Right ventricle myocardium superior (tissue), 1 donor: ENCODE measurements around the gene CHRNA7. TPM values are rescaled to one million over a fixed set of nuclear protein-coding genes. Genes with fewer than 3 reads are reported as not detected.
"Not testable (repeated sequence)": the region's sequence is repeated elsewhere in the genome, so short reads cannot be mapped to it uniquely, and the experiment has no call there.

ENCODE experiments used
- ATAC-seq: fragments of 200-7000 bp; cut with Tn5 transposase; one replicate; pipeline ENCODE4 v1.9.1; 2020; ENCODE audit warnings: mild to moderate bottlenecking; ENCODE audit not compliant: poor library complexity
- DNase-seq: peaks from one replicate; pipeline ENCODE4 v3.0.0-alpha.2; 2020
- intact Hi-C: fragments of 100-400 bp; cut with DNase I; formaldehyde crosslinking; loops from one replicate; pipeline ENCODE4 v1.11.2; 2022
- total RNA-seq: library from RNA; stranded (reverse); fragmentation: NEBNext Ultra II Directional; extraction: Animal tissue kit (Norgen Biotek cat#: 25700); gene quantifications from one replicate; pipeline ENCODE4 v1.2.1, GENCODE V29; 2021
- donor health status: DM: no; HTN: yes; CAD: no; lungs with severe emphysema.

CHRNA7 gene
- total RNA-seq, 1 donor from 2014 or later: 1.3 TPM

DNA sequence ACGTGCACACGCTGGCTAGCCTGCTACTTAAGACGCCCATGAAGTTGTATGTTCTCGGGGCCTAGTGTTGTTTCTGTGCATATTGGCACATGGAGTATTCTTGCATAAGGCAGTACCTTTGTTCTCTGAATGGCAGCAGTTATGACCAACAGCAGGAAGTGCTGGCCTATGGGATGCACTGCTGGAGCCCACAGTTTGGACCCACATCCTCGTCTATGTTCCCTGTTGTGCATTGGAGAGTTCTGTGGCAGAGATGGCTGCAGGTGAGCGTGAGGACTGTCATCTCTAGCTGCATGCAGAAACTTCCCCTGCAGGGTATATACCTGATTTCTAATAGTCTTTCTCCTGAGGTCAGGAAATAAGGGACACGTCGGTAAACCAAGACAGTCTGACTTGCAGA, 81.8 kb downstream of the CHRNA7 start:
- no peak for ATAC-seq
- intact Hi-C loops: no loop called here
- DNase-seq: no peak

DNA sequence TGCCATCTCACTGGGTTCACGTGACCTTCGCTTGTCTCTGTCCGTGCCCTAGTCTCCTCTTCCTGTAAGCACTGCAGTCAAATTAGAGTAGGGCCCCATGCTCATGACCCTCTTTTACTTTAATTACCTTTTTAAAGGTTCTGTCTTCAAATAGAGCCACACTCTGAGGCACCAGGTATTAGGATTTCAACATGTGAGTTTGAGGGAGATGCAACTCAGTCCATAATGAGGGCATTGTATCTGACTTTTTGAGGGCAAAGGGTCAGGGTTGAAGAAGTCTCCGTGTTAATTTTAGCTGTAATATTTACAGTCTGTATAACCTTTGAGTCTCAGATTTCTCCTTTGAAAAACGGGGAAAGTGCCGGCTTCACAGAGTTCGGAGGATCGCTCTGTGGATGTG, 82.9 kb downstream of the CHRNA7 start:
- DNase-seq (no peak), ATAC-seq (no peak)
- intact Hi-C loops: no loop called here

DNA sequence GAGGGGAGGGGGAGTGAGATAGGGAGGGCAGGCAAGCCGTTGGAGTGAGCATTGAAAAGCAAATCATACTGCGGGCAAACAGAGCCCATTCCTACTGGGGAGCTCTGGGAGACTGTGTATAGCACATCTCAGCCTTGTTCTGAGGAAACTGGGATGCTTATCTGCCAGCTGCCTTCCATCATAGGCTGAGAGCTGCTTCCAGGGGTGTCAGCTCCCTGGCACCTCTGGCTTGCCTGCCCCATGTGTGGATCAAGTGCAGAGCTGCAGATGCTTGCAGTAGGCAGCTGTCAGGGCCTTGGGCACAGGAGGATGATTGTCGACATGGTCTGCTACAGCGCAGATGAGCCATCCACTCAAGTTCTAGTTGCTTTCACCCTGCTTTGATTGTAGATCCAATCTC, 86.8 kb downstream of the CHRNA7 start:
- intact Hi-C loops: no loop called here
- ATAC-seq: no peak

DNA sequence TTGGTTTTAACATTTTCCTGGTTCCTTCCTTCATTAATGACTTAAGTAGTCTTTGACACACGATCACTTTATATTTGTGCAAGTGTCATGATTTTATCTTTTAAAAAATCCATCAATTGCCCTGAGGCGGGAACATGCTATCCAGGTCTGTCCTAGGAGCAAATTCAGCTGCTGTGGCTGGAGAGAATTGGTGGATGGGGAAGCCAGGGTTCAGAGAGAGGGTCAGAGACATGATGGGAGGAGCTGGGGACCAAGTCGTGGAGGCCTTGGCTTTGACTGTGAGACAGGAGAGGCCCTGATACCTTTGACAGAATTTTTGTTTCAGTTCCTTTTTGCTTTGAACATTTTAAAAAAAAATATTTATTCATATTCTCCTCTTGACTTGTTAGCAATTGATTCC, 89.0 kb downstream of the CHRNA7 start:
- DNase-seq: no peak
- intact Hi-C loops: no loop called here
- ATAC-seq: no peak

More for the DNA sequence above, 86.8 kb downstream of the CHRNA7 start:
- no peak for DNase-seq

DNA sequence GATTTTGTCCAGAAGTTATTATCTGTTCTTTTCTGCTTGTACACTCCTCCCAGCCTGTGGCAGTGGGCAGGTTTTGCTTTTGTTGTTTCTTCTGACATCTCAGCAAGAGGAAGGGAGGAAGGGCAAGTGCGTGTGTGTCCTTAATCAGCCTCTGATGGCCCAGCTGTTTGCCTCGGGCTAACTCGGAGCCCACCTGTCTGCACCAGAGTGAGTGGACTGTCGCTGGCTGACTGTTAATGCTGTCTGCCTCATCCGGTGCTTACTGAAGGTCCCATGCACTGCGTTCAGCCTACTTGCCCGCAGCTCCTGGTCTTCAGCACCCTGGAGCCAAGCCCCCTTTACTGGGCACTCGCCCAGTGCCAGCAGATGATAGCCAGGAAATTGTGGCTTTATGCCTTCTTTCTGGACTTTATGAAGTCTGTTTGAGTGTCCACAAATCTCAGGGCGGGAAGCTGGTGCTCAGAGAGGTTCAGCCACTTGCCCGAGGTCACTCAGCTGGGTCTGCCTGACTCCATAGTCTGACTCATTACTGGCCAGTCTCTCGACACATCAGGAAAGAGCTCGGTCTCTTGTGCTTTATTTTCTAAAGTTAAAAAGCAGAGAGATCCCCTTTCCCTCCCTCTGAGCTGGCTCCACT, 89.5 kb downstream of the CHRNA7 start:
- intact Hi-C loops: no loop called here
- DNase-seq (no peak), ATAC-seq (no peak)

DNA sequence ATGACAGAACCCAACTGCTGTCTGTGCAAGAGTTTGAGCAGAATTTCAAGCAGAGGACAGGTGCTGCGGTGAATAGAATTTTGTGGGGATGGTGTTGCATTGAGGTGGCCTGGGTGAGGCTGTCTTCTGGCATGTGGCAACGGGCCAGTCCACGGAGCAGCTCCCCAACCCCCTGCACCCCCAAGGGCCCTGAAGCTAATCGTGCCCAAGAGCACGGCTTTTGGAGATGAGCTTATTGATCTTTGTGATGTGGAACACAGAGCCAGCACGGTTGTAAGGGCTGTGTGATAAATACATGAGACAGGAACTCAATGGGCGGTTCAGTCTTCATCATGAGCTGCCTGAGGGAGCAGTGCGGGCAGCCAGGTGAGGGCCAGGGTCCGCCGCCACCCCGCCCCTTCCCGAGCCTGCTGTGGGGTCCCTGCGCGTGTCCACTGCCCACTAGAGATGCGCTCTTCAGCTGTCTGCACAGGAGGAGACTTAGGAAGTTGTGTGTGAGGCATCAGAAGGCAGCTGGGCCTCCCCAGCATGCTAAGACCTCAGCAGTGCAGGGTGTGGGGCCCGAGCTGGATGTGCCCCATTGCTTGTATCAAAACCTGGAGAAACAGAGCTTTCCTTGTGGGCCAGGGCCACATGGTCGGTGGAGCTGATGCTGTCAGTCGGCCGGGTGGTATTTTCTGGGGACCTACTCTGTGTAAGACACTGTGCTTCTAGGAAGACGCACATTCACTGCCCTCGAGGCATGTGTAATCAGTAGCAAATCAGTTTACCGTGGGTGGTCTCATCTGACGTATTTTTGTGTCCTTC, 90.5 kb downstream of the CHRNA7 start:
- intact Hi-C loops: no loop called here
- DNase-seq (no peak), ATAC-seq (no peak)

DNA sequence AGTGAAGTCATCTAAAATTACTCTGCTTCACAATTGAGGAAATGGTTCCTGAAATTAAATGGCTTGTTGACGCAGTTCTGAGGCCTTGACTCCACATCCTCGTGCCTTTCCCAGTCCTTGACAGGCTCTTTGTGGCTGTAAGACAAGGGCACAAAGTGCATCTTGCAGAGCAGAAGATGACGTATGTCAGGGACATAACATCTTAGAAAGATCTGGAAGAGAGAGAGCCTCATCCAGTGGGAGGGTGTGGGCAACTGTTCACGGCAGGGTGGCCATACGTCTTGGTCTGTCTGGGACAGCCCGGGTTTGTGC, 91.0 kb downstream of the CHRNA7 start:
- DNase-seq (no peak), ATAC-seq (no peak)
- intact Hi-C loops: no loop called here

DNA sequence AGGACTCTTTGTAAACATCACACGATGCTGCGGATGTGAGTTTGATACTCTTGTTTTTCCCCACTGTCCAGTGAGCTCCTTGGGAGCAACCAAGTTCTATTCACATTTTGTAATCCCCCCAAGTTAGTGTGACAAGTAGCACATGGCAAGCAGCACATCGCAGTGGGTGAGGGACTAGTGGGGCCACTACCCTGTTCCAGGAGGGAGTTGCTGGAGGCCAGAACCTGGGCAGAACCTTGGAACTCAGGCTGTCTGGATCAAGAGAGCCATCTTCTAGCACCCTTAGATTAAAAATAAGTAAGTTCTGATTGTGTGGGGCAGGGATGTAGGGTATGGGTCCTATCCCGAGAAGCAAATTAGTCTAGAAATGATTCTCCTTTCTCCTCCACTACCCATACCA, 91.7 kb downstream of the CHRNA7 start:
- DNase-seq: no peak
- intact Hi-C loops: no loop called here
- no peak for ATAC-seq

DNA sequence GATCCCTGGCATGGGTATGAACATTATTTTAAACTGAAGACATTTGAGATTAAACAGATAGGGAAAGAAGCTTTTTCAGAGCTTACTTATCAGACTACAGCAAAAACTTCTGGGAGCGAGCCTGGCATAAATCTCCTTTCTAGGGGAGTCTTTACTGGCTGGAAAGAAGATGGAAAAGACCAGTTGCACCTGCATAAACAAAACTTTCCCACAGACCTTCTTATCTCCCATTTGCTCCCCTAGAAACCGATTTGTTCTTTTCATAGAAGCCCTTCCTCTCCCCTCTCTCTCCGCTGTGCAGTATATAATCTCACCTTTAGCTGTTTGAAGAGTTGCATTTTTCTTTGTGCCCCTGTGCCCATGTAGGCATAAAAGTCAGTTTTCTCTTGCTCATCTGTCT, 93.2 kb downstream of the CHRNA7 start:
- DNase-seq (no peak), ATAC-seq (no peak)
- intact Hi-C loops: no loop called here

DNA sequence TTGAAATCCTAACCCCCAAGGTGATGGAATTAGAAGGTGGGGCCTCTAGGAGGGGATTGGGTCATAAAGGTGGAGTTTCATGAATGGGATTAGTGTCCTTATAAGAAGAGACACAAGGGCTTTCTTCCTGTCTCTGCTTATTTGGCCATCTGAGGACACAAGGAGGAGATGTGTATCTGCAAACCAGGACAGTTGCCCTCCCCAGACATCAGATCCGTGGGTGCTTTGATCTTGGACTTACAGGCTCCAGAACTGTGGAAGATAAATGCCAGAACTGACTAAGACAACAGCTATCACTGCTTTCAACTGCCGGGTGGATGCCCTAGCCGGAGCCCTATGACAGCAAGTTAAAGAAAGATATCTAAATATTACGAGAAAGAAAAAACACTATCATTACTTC, 94.4 kb downstream of the CHRNA7 start:
- intact Hi-C loops: no loop called here
- ATAC-seq: no peak
- DNase-seq: no peak

DNA sequence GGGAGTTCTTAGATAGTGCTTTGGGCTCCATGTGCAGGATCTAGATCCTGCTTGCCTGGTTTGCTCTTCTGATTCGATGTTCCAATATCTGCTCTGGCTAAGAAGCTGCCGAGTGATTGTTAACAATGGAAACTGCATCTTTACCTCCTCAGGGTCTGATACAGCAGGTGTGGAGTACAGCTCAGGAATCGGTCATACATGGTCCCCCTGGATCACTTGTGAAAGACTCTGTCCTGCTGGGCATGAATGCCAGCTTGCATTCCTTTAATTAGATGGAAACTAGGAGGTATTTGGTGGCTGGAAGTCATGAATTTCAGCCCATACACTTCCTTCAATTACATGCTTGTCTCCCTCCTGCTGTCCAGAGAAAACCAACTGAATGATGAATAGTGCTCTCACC, 95.3 kb downstream of the CHRNA7 start:
- DNase-seq (no peak), ATAC-seq (no peak)
- intact Hi-C loops: no loop called here

DNA sequence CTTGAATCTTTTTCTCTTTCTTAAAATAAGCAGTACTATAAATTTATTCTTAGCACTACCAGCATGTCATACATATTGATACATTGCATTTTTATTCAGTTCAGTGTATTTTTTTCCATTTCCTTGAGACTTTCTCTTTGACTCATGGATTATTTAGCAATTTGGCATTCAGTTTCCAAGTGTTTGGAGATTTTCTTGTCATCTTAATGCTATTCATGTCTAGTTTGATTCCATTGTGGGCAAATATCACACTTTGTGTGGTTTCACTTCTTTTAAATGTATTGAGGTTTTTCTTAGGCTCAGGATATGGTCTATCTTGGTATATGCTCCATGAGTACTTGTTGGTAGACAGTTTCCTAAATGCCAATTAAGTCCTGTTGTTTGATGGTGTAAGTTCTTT, 99.5 kb downstream of the CHRNA7 start:
- intact Hi-C loops: no loop called here
- ATAC-seq: no peak

DNA sequence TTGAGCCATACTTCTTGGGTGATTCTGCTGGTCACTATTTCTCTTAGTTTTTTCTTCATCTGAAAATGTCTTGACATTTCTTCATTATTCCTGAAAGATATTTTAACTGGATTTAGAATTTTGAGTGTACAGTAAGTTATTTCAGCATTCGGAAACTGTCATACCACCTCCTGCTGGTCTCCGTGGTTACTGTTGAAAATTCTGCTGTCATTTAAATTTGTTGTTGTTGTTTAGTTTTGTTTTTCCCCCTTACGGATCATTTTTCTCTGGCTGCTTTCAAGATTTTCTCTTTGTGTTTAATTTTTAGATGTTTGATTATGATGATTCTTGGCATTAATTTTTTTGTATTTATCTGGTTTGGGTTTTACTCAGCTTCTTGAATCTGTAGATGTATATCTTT, 100.5 kb downstream of the CHRNA7 start:
- ATAC-seq (no peak), DNase-seq (no peak)
- intact Hi-C loops: no loop called here

More for the DNA sequence above, 99.5 kb downstream of the CHRNA7 start:
- no peak for DNase-seq

DNA sequence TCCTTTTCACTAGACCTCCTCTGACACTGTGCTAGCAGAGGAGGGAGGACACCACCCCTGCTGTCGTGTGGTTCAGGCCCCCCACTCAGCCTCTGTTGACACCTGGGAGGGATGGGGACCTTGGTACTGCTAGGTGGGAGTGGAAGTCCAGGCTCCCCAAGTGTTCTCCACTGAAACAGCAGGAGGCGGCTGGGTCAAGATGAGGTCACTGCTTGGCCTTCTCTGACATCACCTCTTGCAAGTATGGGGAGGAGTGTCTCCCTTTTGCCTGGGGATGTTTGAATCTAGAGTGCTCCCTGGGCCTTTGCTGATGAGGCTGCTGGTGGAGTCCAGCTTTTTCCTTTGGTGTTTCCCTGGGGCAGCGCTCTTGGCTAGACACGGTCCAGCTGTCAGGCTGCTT, 101.5 kb downstream of the CHRNA7 start:
- intact Hi-C loops: no loop called here
- no peak for ATAC-seq
- no peak for DNase-seq

DNA sequence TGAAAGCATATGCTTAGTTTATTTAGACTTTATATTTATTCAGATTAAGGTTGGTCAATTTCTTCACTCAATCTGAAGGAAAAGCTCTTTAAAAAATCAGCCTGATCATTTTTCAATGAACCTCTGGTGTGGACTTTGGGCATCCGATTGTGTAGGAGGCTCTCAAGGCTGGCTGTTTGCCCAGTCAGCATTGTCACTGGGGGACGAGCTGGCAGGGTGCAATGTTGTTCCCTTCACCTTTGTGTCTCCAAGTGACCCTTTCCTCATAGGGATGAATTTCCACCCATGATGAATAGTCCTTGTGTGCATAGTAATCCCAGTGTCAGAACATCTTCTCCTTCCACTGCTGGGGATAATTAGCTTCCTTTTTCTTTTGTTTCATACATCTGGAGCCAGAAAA, 102.5 kb downstream of the CHRNA7 start:
- ATAC-seq (no peak), DNase-seq (no peak)
- intact Hi-C loops: no loop called here

DNA sequence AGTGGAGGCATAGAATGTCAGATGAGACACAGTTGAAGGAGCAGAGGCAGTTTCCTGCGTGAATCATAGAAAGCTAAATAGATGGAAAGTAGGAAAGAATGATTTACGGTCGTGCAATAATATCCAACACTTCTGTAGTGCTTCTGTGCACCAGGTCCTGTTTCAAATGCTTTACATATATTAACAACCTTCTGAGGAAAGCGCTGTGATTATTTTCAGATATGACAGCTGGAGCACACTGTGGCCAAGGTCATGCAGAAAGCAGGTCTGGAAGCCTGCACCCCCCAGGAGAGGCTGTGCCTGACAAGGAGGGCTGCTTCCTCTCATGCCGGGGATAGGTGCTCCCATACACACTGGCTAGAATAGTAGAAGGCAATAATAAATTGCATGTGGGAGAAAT, 104.5 kb downstream of the CHRNA7 start:
- intact Hi-C loops: no loop called here
- ATAC-seq: no peak
- DNase-seq: no peak

DNA sequence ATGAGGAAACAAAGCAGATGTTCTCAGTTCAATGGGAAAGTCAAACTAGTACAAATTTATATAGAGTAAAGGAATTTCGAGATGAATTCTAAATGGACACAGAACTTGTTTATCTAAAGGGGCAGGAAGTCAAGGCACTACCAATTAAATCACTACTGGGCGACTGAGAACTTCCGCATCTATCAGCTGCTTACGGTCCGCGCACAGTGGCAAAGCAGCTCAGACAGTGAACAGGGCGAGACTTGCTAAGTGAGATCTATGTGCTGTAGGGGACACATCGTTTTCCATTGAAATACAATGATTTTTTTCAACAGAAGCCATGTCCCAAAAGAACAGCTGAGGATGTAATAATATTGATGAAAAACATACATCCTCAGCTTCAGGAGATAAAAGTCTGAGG, 105.0 kb downstream of the CHRNA7 start:
- intact Hi-C loops: no loop called here
- no peak for DNase-seq
- no peak for ATAC-seq

DNA sequence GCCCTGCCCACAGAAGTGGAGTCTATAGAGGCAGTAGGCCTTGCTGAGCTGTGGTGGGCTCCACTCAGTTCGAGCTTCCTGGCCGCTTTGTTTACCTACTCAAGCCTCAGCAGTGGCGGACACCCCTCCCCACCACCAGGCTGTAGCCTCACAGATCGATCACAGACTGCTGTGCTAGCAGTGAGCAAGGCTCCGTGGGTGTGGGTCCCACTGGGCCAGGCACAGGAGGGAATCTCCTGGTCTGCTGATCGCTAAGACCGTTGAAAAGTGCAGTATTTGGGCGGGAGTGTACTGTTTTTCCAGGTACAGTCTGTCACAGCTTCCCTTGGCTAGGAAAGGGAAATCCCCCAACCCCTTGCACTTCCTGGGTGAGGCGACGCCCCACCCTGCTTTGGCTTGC, 115.2 kb downstream of the CHRNA7 start:
- ATAC-seq, DNase-seq, intact Hi-C loops: not testable (repeated sequence)

DNA sequence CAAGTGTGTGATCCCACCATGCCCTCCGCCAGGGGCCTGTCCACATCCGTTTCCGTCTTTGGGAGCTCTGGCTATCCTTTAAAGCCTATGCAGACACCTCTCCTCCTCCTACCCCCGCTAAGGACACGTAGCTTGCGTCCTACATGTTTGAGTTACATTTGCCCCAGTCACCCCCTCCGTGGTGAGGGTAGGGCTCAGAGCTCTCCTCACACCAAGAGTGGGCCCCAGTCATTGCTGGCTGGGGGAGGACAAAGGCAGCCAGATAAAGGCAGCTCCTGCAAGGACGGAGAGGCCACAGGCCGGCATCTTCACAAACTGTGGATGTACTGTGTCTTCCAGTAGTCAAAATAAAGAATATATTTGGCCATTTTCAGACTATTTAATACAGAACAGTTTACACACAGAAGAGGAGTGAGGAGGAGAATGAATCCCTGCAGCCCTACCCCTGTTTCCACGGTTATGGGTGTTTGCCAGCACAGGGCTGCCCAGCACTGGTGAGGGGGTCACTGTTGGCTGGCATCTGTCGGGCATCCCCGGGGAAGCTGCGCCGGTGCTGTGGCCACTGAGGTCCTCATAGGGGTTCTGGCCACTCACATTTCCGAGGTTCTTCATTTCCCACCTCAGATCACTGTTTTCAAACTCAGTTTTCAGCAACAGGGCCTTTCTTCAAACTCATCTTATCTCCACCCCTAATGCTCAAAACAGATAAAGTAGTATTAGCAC, 118.7 kb downstream of the CHRNA7 start:
- intact Hi-C loops: no loop called here
- DNase-seq (no peak), ATAC-seq (no peak)

DNA sequence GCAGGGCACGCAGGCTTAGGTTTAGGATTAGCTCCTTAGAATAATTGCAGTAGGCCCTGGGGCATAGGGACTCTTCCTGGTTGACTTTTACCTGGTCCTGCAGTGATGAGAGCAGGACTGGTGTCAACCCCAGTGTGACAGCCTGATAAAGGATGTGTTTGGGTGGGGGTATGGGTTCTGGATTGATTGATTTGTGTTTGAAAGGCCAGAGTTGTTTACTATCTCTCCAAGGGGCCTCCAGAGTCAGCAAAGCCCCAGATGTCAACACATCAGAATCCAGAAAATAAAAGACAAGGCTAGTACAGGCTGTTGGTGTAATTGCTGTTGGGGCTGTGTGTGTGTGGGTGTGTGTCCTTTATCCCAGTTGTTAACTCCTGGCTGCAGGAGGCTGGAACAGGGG, 122.3 kb downstream of the CHRNA7 start:
- intact Hi-C loops: no loop called here
- DNase-seq (no peak), ATAC-seq (no peak)
